H9 (cell line): Measurements from ENCODE around the gene WDR6. TPM values are rescaled to one million over a fixed set of nuclear protein-coding genes. Genes with fewer than 3 reads are reported as not detected.

Experiments
- DNase-seq: peaks from one replicate; pipeline ENCODE4 v3.0.0-alpha.2; 2017
- H2AFZ ChIP-seq: one replicate; pipeline ENCODE4 v1.6.1; 2013; ENCODE audit warnings: mild to moderate bottlenecking, low read length, control low read depth, moderate library complexity
- H2AK5ac ChIP-seq: 2 replicates; pipeline ENCODE4 v1.6.1; 2013; ENCODE audit warnings: low read length, control low read depth, mixed read lengths; ENCODE audit not compliant: insufficient read length
- H2BK120ac ChIP-seq: one replicate; pipeline ENCODE4 v1.6.1; 2013; ENCODE audit warnings: low read depth, mild to moderate bottlenecking, low read length, control low read depth, inconsistent platforms; ENCODE audit not compliant: poor library complexity, severe bottlenecking
- H2BK12ac ChIP-seq: 2 replicates; pipeline ENCODE4 v1.6.1; 2013; ENCODE audit warnings: low read length, control low read depth, mixed read lengths, low read depth; ENCODE audit not compliant: insufficient read length
- H2BK15ac ChIP-seq: 2 replicates; pipeline ENCODE4 v1.6.1; 2013; ENCODE audit warnings: low read depth, low read length, control low read depth
- H2BK20ac ChIP-seq: one replicate; pipeline ENCODE4 v1.6.1; 2013; ENCODE audit warnings: low read depth, mild to moderate bottlenecking, low read length, control low read depth, inconsistent platforms; ENCODE audit not compliant: poor library complexity, severe bottlenecking
- H2BK5ac ChIP-seq: 2 replicates; pipeline ENCODE4 v1.6.1; 2013; ENCODE audit warnings: low read length, control low read depth, mixed read lengths; ENCODE audit not compliant: insufficient read length
- H3K14ac ChIP-seq: 2 replicates; pipeline ENCODE4 v1.6.1; 2013; ENCODE audit warnings: low read length, control low read depth; ENCODE audit not compliant: insufficient read depth
- H3K18ac ChIP-seq: 2 replicates; pipeline ENCODE4 v1.6.1; 2013; ENCODE audit warnings: low read depth, mild to moderate bottlenecking, mixed read lengths, low read length, control low read depth; ENCODE audit not compliant: insufficient read length
- H3K23ac ChIP-seq: 2 replicates; pipeline ENCODE4 v1.6.1; 2013; ENCODE audit warnings: low read length, control low read depth, mixed read lengths, low read depth; ENCODE audit not compliant: insufficient read length
- H3K23me2 ChIP-seq: 2 replicates; pipeline ENCODE4 v1.6.1; 2013; ENCODE audit warnings: low read depth, mild to moderate bottlenecking, mixed read lengths, low read length, control low read depth; ENCODE audit not compliant: insufficient read length, poor library complexity, severe bottlenecking
- H3K27ac ChIP-seq: 2 replicates; pipeline ENCODE4 v1.5.1; 2013; ENCODE audit warnings: low read length, control low read depth, mixed read lengths, low read depth; ENCODE audit not compliant: insufficient read length
- H3K27me3 ChIP-seq: 2 replicates; pipeline ENCODE4 v1.6.1; 2013; ENCODE audit warnings: low read length, control low read depth, inconsistent platforms; ENCODE audit not compliant: insufficient read depth
- H3K4ac ChIP-seq: 2 replicates; pipeline ENCODE4 v1.6.1; 2013; ENCODE audit warnings: low read depth, mild to moderate bottlenecking, control low read depth, inconsistent platforms, low read length, moderate library complexity
- H3K4me1 ChIP-seq: 2 replicates; pipeline ENCODE4 v1.6.1; 2013; ENCODE audit warnings: low read length, control low read depth, inconsistent platforms; ENCODE audit not compliant: insufficient read depth
- H3K4me2 ChIP-seq: 2 replicates; pipeline ENCODE4 v1.6.1; 2013; ENCODE audit warnings: low read length, control low read depth, mixed read lengths; ENCODE audit not compliant: insufficient read length, insufficient read depth
- H3K56ac ChIP-seq: 2 replicates; pipeline ENCODE4 v1.6.1; 2013; ENCODE audit warnings: low read depth, mild to moderate bottlenecking, mixed read lengths, low read length, control low read depth; ENCODE audit not compliant: insufficient read length
- H3K79me1 ChIP-seq: 2 replicates; pipeline ENCODE4 v1.6.1; 2013; ENCODE audit warnings: low read depth, mild to moderate bottlenecking, moderate library complexity, low read length, control low read depth, inconsistent platforms; ENCODE audit not compliant: insufficient read depth, poor library complexity, severe bottlenecking
- H3K79me2 ChIP-seq: 2 replicates; pipeline ENCODE4 v1.6.1; 2013; ENCODE audit warnings: low read length, control low read depth, inconsistent platforms; ENCODE audit not compliant: insufficient read depth
- H3K9ac ChIP-seq: 2 replicates; pipeline ENCODE4 v1.6.1; 2013; ENCODE audit warnings: low read length, control low read depth, mixed read lengths; ENCODE audit not compliant: insufficient read length; ENCODE audit errors: extremely low read depth
- H3K9me3 ChIP-seq: one replicate; pipeline ENCODE4 v1.6.1; 2013; ENCODE audit warnings: low read depth, low read length, inconsistent platforms; ENCODE audit not compliant: control insufficient read depth
- H3T11ph ChIP-seq: one replicate; pipeline ENCODE4 v1.6.1; 2013; ENCODE audit warnings: mild to moderate bottlenecking, low read length, control low read depth, inconsistent platforms
- H4K20me1 ChIP-seq: one replicate; pipeline ENCODE4 v1.6.1; 2013; ENCODE audit not compliant: control insufficient read depth, insufficient read length, insufficient read depth
- H4K5ac ChIP-seq: 2 replicates; pipeline ENCODE4 v1.6.1; 2013; ENCODE audit warnings: low read depth, mild to moderate bottlenecking, mixed read lengths, low read length, control low read depth; ENCODE audit not compliant: insufficient read length
- H4K8ac ChIP-seq: replicated peaks from 2 replicates; pipeline ENCODE4 v1.6.1; 2013; ENCODE audit warnings: low read length, control low read depth, mixed read lengths, low read depth; ENCODE audit not compliant: insufficient read length
- H4K91ac ChIP-seq: 2 replicates; pipeline ENCODE4 v1.6.1; 2013; ENCODE audit warnings: low read depth, mild to moderate bottlenecking, moderate library complexity, mixed read lengths, low read length, control low read depth; ENCODE audit not compliant: insufficient read length
- H3K27ac Mint-ChIP-seq, 3 experiments: 2 replicates in 2 of 3; 3 replicates in 1 of 3; pipeline ENCODE4 v1.8.0; 2020 to 2021; ENCODE audit warnings: mixed read lengths in 3 of 3, mild to moderate bottlenecking in 1 of 3, moderate library complexity in 1 of 3
- H3K27me3 Mint-ChIP-seq: 2 replicates; pipeline ENCODE4 v1.8.0; 2021; ENCODE audit warnings: low read depth, mild to moderate bottlenecking, moderate library complexity, mixed read lengths
- H3K36me3 Mint-ChIP-seq, 3 experiments: 2 replicates in 2 of 3; 3 replicates in 1 of 3; pipeline ENCODE4 v1.8.0; 2020 to 2021; ENCODE audit warnings: low read depth in 3 of 3, mixed read lengths in 3 of 3; ENCODE audit not compliant: insufficient read depth in 1 of 3
- H3K4me1 Mint-ChIP-seq, 2 experiments: 2 replicates each; pipeline ENCODE4 v1.8.0; 2020; ENCODE audit warnings: mixed read lengths in 2 of 2
- H3K4me3 Mint-ChIP-seq, 2 experiments: 2 replicates in 1 of 2; 3 replicates in 1 of 2; pipeline ENCODE4 v1.8.0; 2020 to 2021; ENCODE audit warnings: mild to moderate bottlenecking in 2 of 2, mixed read lengths in 2 of 2, moderate library complexity in 1 of 2
- H3K9me3 Mint-ChIP-seq, 2 experiments: 2 replicates in 1 of 2; 3 replicates in 1 of 2; pipeline ENCODE4 v1.8.0; 2020; ENCODE audit warnings: mild to moderate bottlenecking in 2 of 2, mixed read lengths in 2 of 2, moderate library complexity in 1 of 2
- CTCF ChIP-seq: fragments of 200-600 bp; sonication (generic); conservative IDR thresholded peaks from 3 replicates; pipeline ENCODE4 v1.8.0; 2021; ENCODE audit warnings: antibody characterized with exemption, mild to moderate bottlenecking
- WGBS: extraction: QIAGEN DNeasy Blood & Tissue Kit; methylation state at CpG from one replicate; pipeline ENCODE4 v1.1.7; 2013; ENCODE audit warnings: missing lambda C conversion rate, low lambda C conversion rate, mixed read lengths; ENCODE audit not compliant: insufficient read length; ENCODE audit errors: extremely low coverage; 5-methylcytosine and 5-hydroxymethylcytosine counted together
- total RNA-seq: library from RNA; stranded (reverse); gene quantifications from 2 replicates; pipeline ENCODE4 v1.2.1, GENCODE V29; 2021

Gene WDR6
- total RNA-seq, 1 experiment from 2014 or later: 298 TPM

GRCh38 chr3:48966876-48967361 lies 40.3 kb upstream of the WDR6 start:
- H3K4me2 ChIP-seq: no peak overlapping the region
- Mint-ChIP-seq H3K27me3 (no peaks in the 10 kb centered on the region), H3K4me3 (no peak overlapping the region), H3K4me1 (peaks cover 18% of the 10 kb centered on the region in 2 experiments), H3K27ac (peak overlapping the region in 2 of 3 experiments; percentile 77 to 96; a peak in 3 of 7 replicates), H3K9me3 (no peaks in the 10 kb centered on the region), H3K36me3 (peaks cover 37 to 81% (median 60%) of the 10 kb centered on the region in 3 experiments; a peak in 6 of 7 replicates)
- H3K27me3 ChIP-seq: no peaks in the 10 kb centered on the region; the same call in 1 of the 2 replicates
- no peak overlapping the region for H3K4ac ChIP-seq
- H3K14ac ChIP-seq: no peak overlapping the region
- H2AFZ ChIP-seq: no peak overlapping the region
- no peaks in the 10 kb centered on the region for H3K9me3 ChIP-seq
- no peak overlapping the region for H2BK5ac ChIP-seq
- H4K20me1 ChIP-seq: no peaks in the 10 kb centered on the region
- H3K4me1 ChIP-seq: peaks cover 8% of the 10 kb centered on the region; the same call in 1 of the 2 replicates
- H3K56ac ChIP-seq: no peak overlapping the region
- H3K23ac ChIP-seq: no peak overlapping the region
- H3K27ac ChIP-seq: no peak overlapping the region
- H3K9ac ChIP-seq: no peak overlapping the region
- H2BK12ac ChIP-seq: no peak overlapping the region
- no peak overlapping the region for H4K91ac ChIP-seq
- H2AK5ac ChIP-seq: no peak overlapping the region
- no peak for DNase-seq
- H3K79me2 ChIP-seq: no peaks in the 10 kb centered on the region
- WGBS: no CpG with 5 or more reads among the region's 7 CpGs
- no peak overlapping the region for H2BK20ac ChIP-seq
- no peak overlapping the region for H2BK120ac ChIP-seq
- H4K5ac ChIP-seq: no peak overlapping the region
- no peak for TF ChIP-seq CTCF
- H3K18ac ChIP-seq: no peak overlapping the region
- no peaks in the 10 kb centered on the region for H3K79me1 ChIP-seq
- no peak overlapping the region for H4K8ac ChIP-seq
- no peak overlapping the region for H2BK15ac ChIP-seq
- H3T11ph ChIP-seq: no peak overlapping the region
- no peaks in the 10 kb centered on the region for H3K23me2 ChIP-seq
